ENCODE measurements around the gene TTPAL.

- TF ChIP-seq CTCF (IDR thresholded peaks at IDR 0.05 in 2 of 3, conservative IDR thresholded peaks at IDR 0.05 in 1 of 3; ENCODE audit: borderline replicate concordance in 1 of 3, insufficient read depth in 1 of 3, low read depth in 2 of 3, low read length in 2 of 3) (no peak), POLR2A (IDR thresholded peaks at IDR 0.05; ENCODE audit: borderline replicate concordance, extremely low read depth, insufficient read depth, insufficient read length) (no peak), ZBTB33 (IDR thresholded peaks at IDR 0.05; ENCODE audit: extremely low read depth, insufficient replicate concordance, low read length) (no peak), RAD21 (IDR thresholded peaks at IDR 0.05; ENCODE audit: low read depth) (no peak), TCF7L2 (IDR thresholded peaks at IDR 0.05; ENCODE audit: borderline replicate concordance, extremely low read depth, insufficient read depth, insufficient read length) (no peak), SIN3A (IDR thresholded peaks at IDR 0.05; ENCODE audit: low read depth) (no peak), MAX (IDR thresholded peaks at IDR 0.05) (no peak)
These were observed 14.3 kb downstream of the TTPAL start for GRCh38 chr20:44489931-44490330.

Measured in HCT116 (cell line).